Esophagus squamous epithelium (tissue), 4 donors: ENCODE measurements around the gene COL5A2. TPM values are rescaled to one million over a fixed set of nuclear protein-coding genes. Genes with fewer than 3 reads are reported as not detected.

Experiments
- small RNA-seq, 4 donors: library from RNA; depleted of rRNA; stranded (forward); fragments of <200 nt; gene quantifications; one replicate each; pipeline ENCODE3, GENCODE V24; 2016
- total RNA-seq, 4 donors: library from RNA; depleted of rRNA; stranded (reverse); fragments of >200 nt; gene quantifications; one replicate each; pipeline ENCODE4 v1.1.0, GENCODE V29; 2016

Gene COL5A2
- total RNA-seq, 4 donors from 2014 or later = 5.6 to 34.3 (median 13.4) TPM

Small RNA genes within 50 kb of the gene (small RNA-seq; reads per million reads assigned to genes)
- gene MIR3129 = 0.09 to 0.74 (median 0.45) reads per million in 4 donors

Other genes starting within 250 kb of the COL5A2 start
- gene COL3A1, start 205.4 kb downstream of the COL5A2 start, total RNA-seq = 100 to 1,000 TPM in 1 of 4 donors, 10 to 100 TPM in 3; 14.9 to 119 (median 63.8) TPM